IMR-90 (cell line): ENCODE results near the gene MYO10. TPM values are rescaled to one million over a fixed set of nuclear protein-coding genes. Genes with fewer than 3 reads are reported as not detected.

ENCODE experiments used
- ATAC-seq: fragments of 200-7000 bp; cut with Tn5 transposase; 2 replicates; pipeline ENCODE4 v1.9.1; 2020; ENCODE audit warnings: low read depth, mild to moderate bottlenecking, moderate library complexity
- BruUV-seq: library from RNA; stranded (reverse); fragments of 400-500 nt; replicated peaks from 2 replicates; lab custom pipeline; 2021; lab: Mats Ljungman, UMichigan
- CTCF ChIA-PET: fragments of 300-600 bp; formaldehyde crosslinking; extraction: SDS; loops from one replicate; lab custom pipeline; 2021; ENCODE audit warnings: antibody characterized with exemption; lab: Yijun Ruan, JAX
- POLR2A ChIA-PET: fragments of 300-600 bp; sonication (Branson Sonifier 250); formaldehyde crosslinking; loops from one replicate; lab custom pipeline; 2022; ENCODE audit warnings: antibody characterized with exemption; ENCODE audit not compliant: unreplicated experiment; lab: Charles Lee
- DNase-seq: peaks from one replicate; pipeline ENCODE4 v3.0.0; 2013
- H2AFZ ChIP-seq: replicated peaks from 2 replicates; pipeline ENCODE3; 2013; ENCODE audit warnings: low read length, mild to moderate bottlenecking; ENCODE audit not compliant: poor library complexity
- H2AK5ac ChIP-seq: 2 replicates; pipeline ENCODE4 v1.6.1; 2013; ENCODE audit warnings: low read depth, low read length, inconsistent platforms
- H2AK9ac ChIP-seq: replicated peaks from 2 replicates; pipeline ENCODE3; 2013; ENCODE audit warnings: mild to moderate bottlenecking, low read depth, low read length, moderate library complexity; ENCODE audit not compliant: poor library complexity
- H2BK120ac ChIP-seq: 2 replicates; pipeline ENCODE4 v1.6.1; 2013; ENCODE audit warnings: low read depth, low read length, inconsistent platforms
- H2BK15ac ChIP-seq: 3 replicates; pipeline ENCODE4 v1.6.1; 2013; ENCODE audit warnings: low read depth, low read length, inconsistent platforms
- H2BK20ac ChIP-seq: 2 replicates; pipeline ENCODE4 v1.6.1; 2013; ENCODE audit warnings: low read depth, mild to moderate bottlenecking, inconsistent platforms, low read length, moderate library complexity
- H2BK5ac ChIP-seq: 2 replicates; pipeline ENCODE4 v1.6.1; 2013; ENCODE audit warnings: mild to moderate bottlenecking, low read depth, low read length, inconsistent platforms; ENCODE audit not compliant: poor library complexity, severe bottlenecking
- H3K14ac ChIP-seq: replicated peaks from 2 replicates; pipeline ENCODE4 v1.6.1; 2013; ENCODE audit warnings: low read depth, low read length, inconsistent platforms
- H3K18ac ChIP-seq: 2 replicates; pipeline ENCODE4 v1.6.1; 2013; ENCODE audit warnings: low read depth, low read length, control low read depth
- H3K23ac ChIP-seq: 2 replicates; pipeline ENCODE4 v1.6.1; 2013; ENCODE audit warnings: low read depth, low read length, inconsistent platforms
- H3K27ac ChIP-seq: 2 replicates; pipeline ENCODE4 v1.5.1; 2013; ENCODE audit warnings: mild to moderate bottlenecking, control low read depth, low read length; ENCODE audit not compliant: insufficient read depth
- H3K27me3 ChIP-seq: 2 replicates; pipeline ENCODE4 v1.6.1; 2013; ENCODE audit warnings: low read length; ENCODE audit not compliant: control insufficient read depth, insufficient read depth
- H3K36me3 ChIP-seq: 2 replicates; pipeline ENCODE4 v1.6.1; 2013; ENCODE audit warnings: low read length, mixed read lengths; ENCODE audit not compliant: control insufficient read depth, insufficient read depth
- H3K4ac ChIP-seq: 2 replicates; pipeline ENCODE4 v1.6.1; 2013; ENCODE audit warnings: low read depth, low read length, inconsistent platforms
- H3K4me1 ChIP-seq: 2 replicates; pipeline ENCODE4 v1.6.1; 2013; ENCODE audit warnings: low read length, mixed read lengths; ENCODE audit not compliant: control insufficient read depth, insufficient read depth
- H3K4me2 ChIP-seq: 2 replicates; pipeline ENCODE4 v1.6.1; 2013; ENCODE audit warnings: low read depth, mild to moderate bottlenecking, control low read depth, low read length, moderate library complexity
- H3K4me3 ChIP-seq: 2 replicates; pipeline ENCODE4 v1.5.1; 2013; ENCODE audit warnings: low read depth, mild to moderate bottlenecking, control low read depth, low read length, moderate library complexity; ENCODE audit not compliant: insufficient read depth
- H3K56ac ChIP-seq: 2 replicates; pipeline ENCODE4 v1.6.1; 2013; ENCODE audit warnings: low read length, inconsistent platforms; ENCODE audit not compliant: insufficient read depth; ENCODE audit errors: extremely low read depth
- H3K79me1 ChIP-seq, 2 experiments: 2 replicates each; pipeline ENCODE4 v1.6.1; 2013; ENCODE audit warnings: low read length in 2 of 2, inconsistent platforms in 1 of 2, low read depth in 1 of 2
- H3K9ac ChIP-seq: 2 replicates; pipeline ENCODE4 v1.6.1; 2013; ENCODE audit warnings: low read depth, low read length, control low read depth
- H3K9me1 ChIP-seq: 2 replicates; pipeline ENCODE4 v1.6.1; 2013; ENCODE audit warnings: low read length, inconsistent platforms; ENCODE audit not compliant: insufficient read depth
- H3K9me3 ChIP-seq: 2 replicates; pipeline ENCODE4 v1.6.1; 2013; ENCODE audit warnings: low read length; ENCODE audit not compliant: control insufficient read depth, insufficient read depth
- H4K20me1 ChIP-seq: 2 replicates; pipeline ENCODE4 v1.6.1; 2013; ENCODE audit warnings: low read length, inconsistent platforms; ENCODE audit not compliant: insufficient read depth
- H4K5ac ChIP-seq: 2 replicates; pipeline ENCODE4 v1.6.1; 2013; ENCODE audit warnings: mild to moderate bottlenecking, low read depth, low read length, control low read depth
- H4K8ac ChIP-seq, 2 experiments: 2 replicates each; pipeline ENCODE4 v1.6.1; 2013; ENCODE audit warnings: low read depth in 2 of 2, low read length in 2 of 2, control low read depth in 1 of 2, inconsistent platforms in 1 of 2
- H4K91ac ChIP-seq: 2 replicates; pipeline ENCODE4 v1.6.1; 2013; ENCODE audit warnings: low read depth, low read length, inconsistent platforms; ENCODE audit not compliant: insufficient read depth
- BHLHE40 ChIP-seq: fragments of 150-350 bp; IDR thresholded peaks from 2 replicates; pipeline ENCODE4 v1.6.1; 2016; ENCODE audit warnings: mild to moderate bottlenecking, low read depth, low read length
- CEBPB ChIP-seq: IDR thresholded peaks from 2 replicates; pipeline ENCODE4 v1.6.1; 2012; ENCODE audit warnings: low read depth, low read length, improper control_type of control experiment
- CTCF ChIP-seq: conservative IDR thresholded peaks from 2 replicates; pipeline ENCODE4 v1.5.1; 2012; ENCODE audit warnings: mild to moderate bottlenecking, low read depth, low read length, improper control_type of control experiment
- MAFK ChIP-seq: IDR thresholded peaks from 2 replicates; pipeline ENCODE4 v1.6.1; 2012; ENCODE audit warnings: low read depth, low read length, improper control_type of control experiment
- NFE2L2 ChIP-seq: fragments of 150-350 bp; IDR thresholded peaks from 2 replicates; pipeline ENCODE4 v1.6.1; 2016; ENCODE audit warnings: low read depth, mild to moderate bottlenecking, low read length
- POLR2A ChIP-seq: IDR thresholded peaks from 2 replicates; pipeline ENCODE4 v1.6.1; 2012; ENCODE audit warnings: mild to moderate bottlenecking, low read depth, low read length
- RFX5 ChIP-seq: IDR thresholded peaks from 2 replicates; pipeline ENCODE4 v1.8.0; 2012; ENCODE audit warnings: low read depth, mild to moderate bottlenecking, low read length, moderate library complexity
- SMC3 ChIP-seq: fragments of 150-350 bp; IDR thresholded peaks from 2 replicates; pipeline ENCODE4 v1.6.1; 2016; ENCODE audit warnings: low read depth, mild to moderate bottlenecking, antibody characterized with exemption, low read length, moderate library complexity
- USF2 ChIP-seq: fragments of 150-350 bp; IDR thresholded peaks from 2 replicates; pipeline ENCODE4 v1.6.1; 2017; ENCODE audit warnings: mild to moderate bottlenecking, antibody characterized with exemption, low read length, low read depth
- WGBS, 2 experiments: methylation state at CpG; one replicate each; pipeline versions ENCODE4 v1.1.5 to v1.1.7; 2013; ENCODE audit warnings: missing lambda C conversion rate in 2 of 2; ENCODE audit not compliant: insufficient read length in 1 of 2; ENCODE audit errors: extremely low coverage in 2 of 2; 5-methylcytosine and 5-hydroxymethylcytosine counted together
- dilution Hi-C: fragments of 300-500 bp; cut with HindIII; formaldehyde crosslinking; loops from one replicate; pipeline ENCODE4 v1.14.3; 2018; ENCODE audit warnings: low sequenced_read_pairs; ENCODE audit not compliant: unreplicated experiment
- in situ Hi-C: fragments of 300-500 bp; cut with MboI; formaldehyde crosslinking; loops from 3 replicates; pipeline ENCODE4 v1.14.3; 2019; ENCODE audit warnings: low sequenced_read_pairs, inconsistent platforms, mixed read lengths
- intact Hi-C: fragments of 100-400 bp; cut with micrococcal nuclease; formaldehyde crosslinking; loops from 2 replicates; pipeline ENCODE4 v1.10.0; 2022
- polyA plus RNA-seq, 3 experiments: library from polyadenylated mRNA; depleted of rRNA; stranded (reverse); fragments of >200 nt; gene quantifications; 2 replicates each; pipeline ENCODE4 v1.2.3, GENCODE V29; 2012; ENCODE audit warnings: low replicate concordance in 1 of 3
- total RNA-seq: library from RNA; depleted of rRNA; stranded (reverse); fragments of >200 nt; gene quantifications from 2 replicates; pipeline ENCODE4 v1.2.3, GENCODE V29; 2012

MYO10 gene
- total and polyA plus RNA-seq, 2 of the 4 experiments (the other 2 are of a cell fraction), result 39.9 to 115 TPM

GRCh38 chr5:16944816-16945562, 8.9 kb upstream of the MYO10 start:
- 95% methylated on average over 2 of the region's 6 CpGs; no CpG with 5 or more reads in 1 of the 2 experiments for WGBS, 2 experiments
- H3K4ac ChIP-seq, result no peak overlapping the region
- no peak overlapping the region for H3K18ac ChIP-seq
- H3K9me1 ChIP-seq, result no peaks in the 10 kb centered on the region
- H4K91ac ChIP-seq, result no peak overlapping the region
- H2AK9ac ChIP-seq, result no peak overlapping the region
- no peak overlapping the region for H3K56ac ChIP-seq
- no peak overlapping the region for H3K14ac ChIP-seq
- no TSS peak for BruUV-seq
- no peak overlapping the region for H2BK15ac ChIP-seq
- H2AK5ac ChIP-seq, result no peak overlapping the region
- H2BK20ac ChIP-seq, result no peak overlapping the region
- no peaks in the 10 kb centered on the region for H3K36me3 ChIP-seq
- H3K9ac ChIP-seq, result no peak overlapping the region
- no peak overlapping the region for H2BK5ac ChIP-seq
- ATAC-seq (no peak), DNase-seq (no peak)
- in situ Hi-C loops, result no loop called here
- H3K4me2 ChIP-seq, result no peak overlapping the region
- H3K27ac ChIP-seq, result no peak overlapping the region
- dilution Hi-C loops, result no loop called here
- no peaks in the 10 kb centered on the region for H3K27me3 ChIP-seq
- intact Hi-C loops, result no loop called here
- H3K4me1 ChIP-seq, result no peaks in the 10 kb centered on the region
- H3K23ac ChIP-seq, result no peak overlapping the region
- no peak overlapping the region for H3K4me3 ChIP-seq
- no peak for TF ChIP-seq MAFK
- no peak for TF ChIP-seq CEBPB
- no peak for TF ChIP-seq BHLHE40
- TF ChIP-seq SMC3, result no peak
- TF ChIP-seq NFE2L2, result no peak
- TF ChIP-seq RFX5, result no peak
- no peak for TF ChIP-seq POLR2A
- TF ChIP-seq USF2, result no peak
- TF ChIP-seq CTCF, result no peak
- H3K9me3 ChIP-seq, result peaks cover 12% of the 10 kb centered on the region
- no peaks in the 10 kb centered on the region for H3K79me1 ChIP-seq
- no peaks in the 10 kb centered on the region for H4K20me1 ChIP-seq
- no peak overlapping the region for H2AFZ ChIP-seq
- ChIA-PET CTCF (no interaction called here), POLR2A (no interaction called here)
- no peak overlapping the region for H2BK120ac ChIP-seq
- H4K5ac ChIP-seq, result no peak overlapping the region
- no peak overlapping the region for H4K8ac ChIP-seq
